Measurements from ENCODE around the gene A4GNT.
"Not testable (repeated sequence)": the region's sequence is repeated elsewhere in the genome, so short reads cannot be mapped to it uniquely, and the experiment has no call there.

A4GNT gene

GRCh38 chr3:138085745-138086144, 46.4 kb downstream of the A4GNT start:
- H2BK120ac ChIP-seq (ENCODE audit: low read depth, low read length); H4K8ac ChIP-seq (ENCODE audit: low read length); H2BK12ac ChIP-seq (ENCODE audit: low read length in 2 of 2); H3K14ac ChIP-seq (ENCODE audit: low read length in 2 of 2); H3K4me3 ChIP-seq (ENCODE audit: insufficient read depth in 1 of 2, low read depth in 1 of 2, low read length in 2 of 2); H2BK5ac ChIP-seq (ENCODE audit: low read depth, low read length, poor library complexity, severe bottlenecking); DNase-seq; H3K18ac ChIP-seq (ENCODE audit: low read depth in 1 of 2, low read length in 2 of 2); H3K4ac ChIP-seq (ENCODE audit: low read depth in 1 of 2, low read length in 2 of 2); H3K4me2 ChIP-seq (ENCODE audit: low read length, poor library complexity, severe bottlenecking); H4K91ac ChIP-seq (ENCODE audit: low read length); H2BK15ac ChIP-seq (ENCODE audit: low read depth, poor library complexity, severe bottlenecking); H3K27me3 ChIP-seq (ENCODE audit: control insufficient read depth in 1 of 2, insufficient read depth in 1 of 2, low read length in 2 of 2); H2AK5ac ChIP-seq (ENCODE audit: low read length, severe bottlenecking); H3K23ac ChIP-seq (ENCODE audit: low read length in 2 of 2); H3K9ac ChIP-seq (ENCODE audit: low read length); H2AFZ ChIP-seq (ENCODE audit: low read depth, low read length); H3K9me3 ChIP-seq (ENCODE audit: control insufficient read depth, low read length); H3K27ac ChIP-seq (ENCODE audit: low read length, poor library complexity, severe bottlenecking): not testable (repeated sequence)
- peaks cover 23 to 46% of the 10 kb centered on the region in 2 experiments for H3K36me3 ChIP-seq (ENCODE audit: control insufficient read depth in 1 of 2, insufficient read depth in 2 of 2, low read depth in 1 of 2, low read length in 2 of 2)
- peaks cover 21% of the 10 kb centered on the region for H3K4me1 ChIP-seq (ENCODE audit: control insufficient read depth, insufficient read depth, low read depth, low read length)
- peaks cover 20% of the 10 kb centered on the region for H3K79me1 ChIP-seq (replicated peaks; ENCODE audit: low read length, poor library complexity, severe bottlenecking)
- WGBS = no CpG with 5 or more reads among the region's 3 CpGs

- Histone ChIP-seq H2AFZ (ENCODE audit: low read depth, low read length) (no peak overlapping the region), H3K27me3 (ENCODE audit: control insufficient read depth in 1 of 2, insufficient read depth in 1 of 2, low read length in 2 of 2) (no peaks in the 10 kb centered on the region), H2AK5ac (ENCODE audit: low read length, severe bottlenecking) (no peak overlapping the region)
Measured at GRCh38 chr3:138084196-138084595, 48.0 kb downstream of the A4GNT start.

GRCh38 chr3:138082992-138083386, 49.2 kb downstream of the A4GNT start:
- no peak overlapping the region for H2BK120ac ChIP-seq (ENCODE audit: low read depth, low read length)
- H3K14ac ChIP-seq (ENCODE audit: low read length in 2 of 2) = peak overlapping the region in 1 of 2 experiments; percentile 86
- H3K27me3 ChIP-seq (ENCODE audit: control insufficient read depth in 1 of 2, insufficient read depth in 1 of 2, low read length in 2 of 2) = no peaks in the 10 kb centered on the region
- H3K23ac ChIP-seq (ENCODE audit: low read length in 2 of 2) = peak overlapping the region in 1 of 2 experiments; percentile 29
- peak overlapping the region; percentile 41 for H3K9ac ChIP-seq (ENCODE audit: low read length)
- H2AFZ ChIP-seq (ENCODE audit: low read depth, low read length) = no peak overlapping the region
- peaks cover 19 to 43% of the 10 kb centered on the region in 2 experiments for H3K36me3 ChIP-seq (ENCODE audit: control insufficient read depth in 1 of 2, insufficient read depth in 2 of 2, low read depth in 1 of 2, low read length in 2 of 2)
- no peak overlapping the region for H4K8ac ChIP-seq (ENCODE audit: low read length)
- peaks cover 32% of the 10 kb centered on the region for H3K4me1 ChIP-seq (ENCODE audit: control insufficient read depth, insufficient read depth, low read depth, low read length)
- H2BK5ac ChIP-seq (ENCODE audit: low read depth, low read length, poor library complexity, severe bottlenecking) = no peak overlapping the region
- H3K4me3 ChIP-seq (ENCODE audit: insufficient read depth in 1 of 2, low read depth in 1 of 2, low read length in 2 of 2) = peak overlapping the region in 1 of 2 experiments; percentile 68
- peaks cover 10% of the 10 kb centered on the region for H3K79me1 ChIP-seq (replicated peaks; ENCODE audit: low read length, poor library complexity, severe bottlenecking)
- H3K18ac ChIP-seq (ENCODE audit: low read depth in 1 of 2, low read length in 2 of 2) = peak overlapping the region in 1 of 2 experiments; percentile 25
- H3K4me2 ChIP-seq (ENCODE audit: low read length, poor library complexity, severe bottlenecking) = no peak overlapping the region
- H2AK5ac ChIP-seq (ENCODE audit: low read length, severe bottlenecking) = peak overlapping the region; percentile 85
- no peak for DNase-seq
- no peak overlapping the region for H2BK15ac ChIP-seq (ENCODE audit: low read depth, poor library complexity, severe bottlenecking)
- no peaks in the 10 kb centered on the region for H3K9me3 ChIP-seq (ENCODE audit: control insufficient read depth, low read length)
- no peak overlapping the region for H4K91ac ChIP-seq (ENCODE audit: low read length)
- no peak overlapping the region for H3K4ac ChIP-seq (ENCODE audit: low read depth in 1 of 2, low read length in 2 of 2)
- H2BK12ac ChIP-seq (ENCODE audit: low read length in 2 of 2) = peak overlapping the region in 1 of 2 experiments; percentile 45
- peak overlapping the region; percentile 93 for H3K27ac ChIP-seq (ENCODE audit: low read length, poor library complexity, severe bottlenecking)

More at GRCh38 chr3:138084196-138084595, 48.0 kb downstream of the A4GNT start:
- Histone ChIP-seq H3K4me3 (ENCODE audit: insufficient read depth in 1 of 2, low read depth in 1 of 2, low read length in 2 of 2) (no peak overlapping the region), H3K14ac (ENCODE audit: low read length in 2 of 2) (no peak overlapping the region), H4K8ac (ENCODE audit: low read length) (no peak overlapping the region), H3K4ac (ENCODE audit: low read depth in 1 of 2, low read length in 2 of 2) (no peak overlapping the region), H3K9ac (ENCODE audit: low read length) (no peak overlapping the region), H3K36me3 (ENCODE audit: control insufficient read depth in 1 of 2, insufficient read depth in 2 of 2, low read depth in 1 of 2, low read length in 2 of 2) (peaks cover 24 to 51% of the 10 kb centered on the region in 2 experiments), H3K18ac (ENCODE audit: low read depth in 1 of 2, low read length in 2 of 2) (no peak overlapping the region), H3K4me1 (ENCODE audit: control insufficient read depth, insufficient read depth, low read depth, low read length) (peaks cover 27% of the 10 kb centered on the region), H3K79me1 (replicated peaks; ENCODE audit: low read length, poor library complexity, severe bottlenecking) (peaks cover 17% of the 10 kb centered on the region), H4K91ac (ENCODE audit: low read length) (no peak overlapping the region), H3K9me3 (ENCODE audit: control insufficient read depth, low read length) (no peaks in the 10 kb centered on the region), H2BK12ac (ENCODE audit: low read length in 2 of 2) (no peak overlapping the region), H2BK5ac (ENCODE audit: low read depth, low read length, poor library complexity, severe bottlenecking) (no peak overlapping the region), H2BK120ac (ENCODE audit: low read depth, low read length) (no peak overlapping the region), H3K23ac (ENCODE audit: low read length in 2 of 2) (no peak overlapping the region), H3K27ac (ENCODE audit: low read length, poor library complexity, severe bottlenecking) (peak overlapping the region; percentile 93), H2BK15ac (ENCODE audit: low read depth, poor library complexity, severe bottlenecking) (no peak overlapping the region), H3K4me2 (ENCODE audit: low read length, poor library complexity, severe bottlenecking) (no peak overlapping the region)
- DNase-seq = no peak

GRCh38 chr3:138082085-138082991, 49.9 kb downstream of the A4GNT start:
- Histone ChIP-seq H3K9ac (ENCODE audit: low read length) (peak overlapping the region; percentile 41), H3K9me3 (ENCODE audit: control insufficient read depth, low read length) (no peaks in the 10 kb centered on the region), H3K18ac (ENCODE audit: low read depth in 1 of 2, low read length in 2 of 2) (peak overlapping the region in 1 of 2 experiments; percentile 58), H2BK120ac (ENCODE audit: low read depth, low read length) (no peak overlapping the region), H3K23ac (ENCODE audit: low read length in 2 of 2) (no peak overlapping the region), H3K36me3 (ENCODE audit: control insufficient read depth in 1 of 2, insufficient read depth in 2 of 2, low read depth in 1 of 2, low read length in 2 of 2) (peaks cover 22 to 41% of the 10 kb centered on the region in 2 experiments), H2BK15ac (ENCODE audit: low read depth, poor library complexity, severe bottlenecking) (no peak overlapping the region), H2AK5ac (ENCODE audit: low read length, severe bottlenecking) (no peak overlapping the region), H2BK12ac (ENCODE audit: low read length in 2 of 2) (no peak overlapping the region), H3K4me2 (ENCODE audit: low read length, poor library complexity, severe bottlenecking) (peak overlapping the region; percentile 20), H3K27me3 (ENCODE audit: control insufficient read depth in 1 of 2, insufficient read depth in 1 of 2, low read length in 2 of 2) (no peaks in the 10 kb centered on the region), H3K79me1 (replicated peaks; ENCODE audit: low read length, poor library complexity, severe bottlenecking) (peaks cover 10% of the 10 kb centered on the region), H2AFZ (ENCODE audit: low read depth, low read length) (no peak overlapping the region), H3K4ac (ENCODE audit: low read depth in 1 of 2, low read length in 2 of 2) (no peak overlapping the region), H3K4me3 (ENCODE audit: insufficient read depth in 1 of 2, low read depth in 1 of 2, low read length in 2 of 2) (peak overlapping the region in 1 of 2 experiments; percentile 68), H4K91ac (ENCODE audit: low read length) (no peak overlapping the region), H3K27ac (ENCODE audit: low read length, poor library complexity, severe bottlenecking) (peak overlapping the region; percentile 93), H2BK5ac (ENCODE audit: low read depth, low read length, poor library complexity, severe bottlenecking) (peak overlapping the region; percentile 69), H3K14ac (ENCODE audit: low read length in 2 of 2) (no peak overlapping the region), H4K8ac (ENCODE audit: low read length) (no peak overlapping the region), H3K4me1 (ENCODE audit: control insufficient read depth, insufficient read depth, low read depth, low read length) (peaks cover 37% of the 10 kb centered on the region)
- 44% methylated on average over 6 of the region's 8 CpGs for WGBS
- DNase-seq = peak; percentile 92

Data from mesenchymal stem cell (in vitro differentiated cells and primary cell).